HepG2 (cell line): ENCODE results near the gene IQCK. TPM values are rescaled to one million over a fixed set of nuclear protein-coding genes. Genes with fewer than 3 reads are reported as not detected.
A peak's percentile ranks its signal among the peaks of the same experiment; 100 is the strongest.

Source experiments
- FOSL2 ChIP-seq: sonication (generic); formaldehyde crosslinking; IDR thresholded peaks from 2 replicates; pipeline ENCODE4 v1.4.0; 2020; ENCODE audit warnings: missing genetic modification reagents
- ISL2 ChIP-seq: sonication (generic); formaldehyde crosslinking; IDR thresholded peaks from 2 replicates; pipeline ENCODE4 v1.5.0; 2020; ENCODE audit warnings: missing genetic modification reagents
- KMT2B ChIP-seq: IDR thresholded peaks from 2 replicates; pipeline ENCODE4 v1.6.1; 2016; ENCODE audit warnings: missing genetic modification reagents, missing compliant biosample characterization
- MATR3 ChIP-seq: sonication (generic); formaldehyde crosslinking; IDR thresholded peaks from 2 replicates; pipeline ENCODE4 v1.4.0; 2020; ENCODE audit warnings: missing genetic modification reagents
- NFE2 ChIP-seq: sonication (generic); formaldehyde crosslinking; IDR thresholded peaks from 2 replicates; pipeline ENCODE4 v1.4.0; 2020; ENCODE audit warnings: missing genetic modification reagents
- SRSF9 ChIP-seq: fragments of 200-400 bp; formaldehyde crosslinking; IDR thresholded peaks from 2 replicates; pipeline ENCODE4 v1.6.1; 2018; ENCODE audit warnings: borderline replicate concordance, mild to moderate bottlenecking, low read depth, low read length; ENCODE audit not compliant: insufficient read depth, poor library complexity, severe bottlenecking
- THYN1 ChIP-seq: sonication (generic); formaldehyde crosslinking; IDR thresholded peaks from 2 replicates; pipeline ENCODE4 v1.8.1; 2023; ENCODE audit warnings: low read depth, mild to moderate bottlenecking, moderate library complexity, missing genetic modification reagents, borderline replicate concordance
- ZFP36 ChIP-seq: fragments of 150-350 bp; IDR thresholded peaks from 2 replicates; pipeline ENCODE4 v1.6.1; 2018; ENCODE audit warnings: borderline replicate concordance, low read length, low read depth; ENCODE audit not compliant: partially characterized antibody
- polyA plus RNA-seq, 8 experiments: library from polyadenylated mRNA; depleted of rRNA in 3 of 8; stranded (reverse) in 7 of 8; unstranded in 1 of 8; fragments of >200 nt; fragmentation: Illumina TruSeq in 4 of 8; extraction: Trizol in 4 of 8; gene quantifications; 2 replicates each; pipeline versions ENCODE4 v1.2.1 to v1.2.3, GENCODE V29; 2011 to 2016; ENCODE audit warnings: low read depth in 4 of 8, missing spikeins in 1 of 8, mixed read lengths in 1 of 8; ENCODE audit not compliant: insufficient read depth in 1 of 8
- total RNA-seq, 5 experiments: library from RNA; depleted of rRNA; stranded (reverse); fragments of >200 nt; fragmentation: Illumina TruSeq; extraction: Trizol; gene quantifications; 2 replicates each; pipeline ENCODE4 v1.2.3, GENCODE V29; 2016; ENCODE audit warnings: low read depth in 1 of 5
- TF ChIP-seq, protein P1 (sequence below): IDR thresholded peaks from 2 replicates; pipeline ENCODE4 v1.6.1; 2016; ENCODE audit warnings: mild to moderate bottlenecking
- TF ChIP-seq, protein P2 (sequence below): sonication (generic); formaldehyde crosslinking; IDR thresholded peaks from 2 replicates; pipeline ENCODE4 v1.4.0; 2020; ENCODE audit warnings: missing genetic modification reagents
- TF ChIP-seq, protein P3 (sequence below): sonication (generic); formaldehyde crosslinking; IDR thresholded peaks from 2 replicates; pipeline ENCODE4 v1.5.0; 2020; ENCODE audit warnings: missing genetic modification reagents, mild to moderate bottlenecking, borderline replicate concordance
- TF ChIP-seq, protein P4 (sequence below): sonication (generic); formaldehyde crosslinking; IDR thresholded peaks from one replicate; pipeline ENCODE4 v1.5.1; 2020; ENCODE audit warnings: mild to moderate bottlenecking, missing genetic modification reagents; ENCODE audit errors: not compliant biosample characterization

IQCK gene
- total and polyA plus RNA-seq, 2 of the 13 experiments (the other 11 are each of a cell fraction or from before 2014, with no cell fraction given): 5.1 to 7.3 TPM

DNA sequence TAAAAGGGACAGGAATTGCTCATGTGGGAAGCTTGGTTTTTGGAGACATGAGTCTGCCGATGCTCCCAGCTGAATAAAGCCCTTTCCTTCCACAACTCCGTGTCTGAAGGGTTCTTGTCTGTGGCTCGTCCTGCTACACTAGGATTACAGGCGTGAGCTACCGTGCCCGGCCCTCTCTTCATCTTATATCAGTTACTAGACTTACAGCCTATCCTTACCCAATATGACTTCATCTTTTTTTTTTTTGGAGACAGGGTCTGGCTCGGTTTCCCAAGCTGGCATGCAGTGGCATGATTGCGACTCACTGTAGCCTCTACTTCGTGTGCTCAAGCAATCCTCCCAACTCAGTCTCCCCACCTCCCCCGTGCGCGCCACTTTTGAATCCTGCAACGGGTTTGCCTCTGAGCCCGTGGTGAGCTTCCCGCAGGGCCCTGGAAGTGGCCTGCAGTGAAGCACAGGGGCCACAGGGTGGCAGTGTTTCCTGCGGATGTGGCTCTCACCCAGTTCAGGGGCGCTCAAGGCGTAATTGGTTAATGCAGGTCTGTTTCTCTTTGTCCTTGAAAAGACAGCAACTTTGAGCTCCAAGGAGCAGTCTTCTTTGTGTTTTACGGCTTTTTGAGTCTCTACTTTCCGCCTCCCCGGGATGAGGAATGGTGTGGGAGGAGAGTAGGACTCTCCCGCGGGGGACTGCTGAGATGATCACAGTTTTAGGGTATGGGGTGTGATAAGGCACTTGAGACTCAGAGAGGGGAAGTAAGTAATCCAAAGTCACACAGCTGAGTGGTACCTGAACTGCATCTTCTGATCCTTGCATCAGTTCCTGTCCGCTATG is 189.3 kb downstream of the IQCK start (continued):
- TF ChIP-seq, protein P1, sequence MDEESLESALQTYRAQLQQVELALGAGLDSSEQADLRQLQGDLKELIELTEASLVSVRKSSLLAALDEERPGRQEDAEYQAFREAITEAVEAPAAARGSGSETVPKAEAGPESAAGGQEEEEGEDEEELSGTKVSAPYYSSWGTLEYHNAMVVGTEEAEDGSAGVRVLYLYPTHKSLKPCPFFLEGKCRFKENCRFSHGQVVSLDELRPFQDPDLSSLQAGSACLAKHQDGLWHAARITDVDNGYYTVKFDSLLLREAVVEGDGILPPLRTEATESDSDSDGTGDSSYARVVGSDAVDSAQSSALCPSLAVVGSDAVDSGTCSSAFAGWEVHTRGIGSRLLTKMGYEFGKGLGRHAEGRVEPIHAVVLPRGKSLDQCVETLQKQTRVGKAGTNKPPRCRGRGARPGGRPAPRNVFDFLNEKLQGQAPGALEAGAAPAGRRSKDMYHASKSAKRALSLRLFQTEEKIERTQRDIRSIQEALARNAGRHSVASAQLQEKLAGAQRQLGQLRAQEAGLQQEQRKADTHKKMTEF (CRISPR knock-in tag): peak; percentile 27; the same call in 1 of the 2 replicates
- no peak for TF ChIP-seq MATR3 (CRISPR knock-in tag)
- TF ChIP-seq THYN1 (CRISPR knock-in tag): no peak
- TF ChIP-seq NFE2 (CRISPR knock-in tag): 0 out of 2 replicates have a peak, but pooled peaks have one; percentile 8
- TF ChIP-seq, protein P2, sequence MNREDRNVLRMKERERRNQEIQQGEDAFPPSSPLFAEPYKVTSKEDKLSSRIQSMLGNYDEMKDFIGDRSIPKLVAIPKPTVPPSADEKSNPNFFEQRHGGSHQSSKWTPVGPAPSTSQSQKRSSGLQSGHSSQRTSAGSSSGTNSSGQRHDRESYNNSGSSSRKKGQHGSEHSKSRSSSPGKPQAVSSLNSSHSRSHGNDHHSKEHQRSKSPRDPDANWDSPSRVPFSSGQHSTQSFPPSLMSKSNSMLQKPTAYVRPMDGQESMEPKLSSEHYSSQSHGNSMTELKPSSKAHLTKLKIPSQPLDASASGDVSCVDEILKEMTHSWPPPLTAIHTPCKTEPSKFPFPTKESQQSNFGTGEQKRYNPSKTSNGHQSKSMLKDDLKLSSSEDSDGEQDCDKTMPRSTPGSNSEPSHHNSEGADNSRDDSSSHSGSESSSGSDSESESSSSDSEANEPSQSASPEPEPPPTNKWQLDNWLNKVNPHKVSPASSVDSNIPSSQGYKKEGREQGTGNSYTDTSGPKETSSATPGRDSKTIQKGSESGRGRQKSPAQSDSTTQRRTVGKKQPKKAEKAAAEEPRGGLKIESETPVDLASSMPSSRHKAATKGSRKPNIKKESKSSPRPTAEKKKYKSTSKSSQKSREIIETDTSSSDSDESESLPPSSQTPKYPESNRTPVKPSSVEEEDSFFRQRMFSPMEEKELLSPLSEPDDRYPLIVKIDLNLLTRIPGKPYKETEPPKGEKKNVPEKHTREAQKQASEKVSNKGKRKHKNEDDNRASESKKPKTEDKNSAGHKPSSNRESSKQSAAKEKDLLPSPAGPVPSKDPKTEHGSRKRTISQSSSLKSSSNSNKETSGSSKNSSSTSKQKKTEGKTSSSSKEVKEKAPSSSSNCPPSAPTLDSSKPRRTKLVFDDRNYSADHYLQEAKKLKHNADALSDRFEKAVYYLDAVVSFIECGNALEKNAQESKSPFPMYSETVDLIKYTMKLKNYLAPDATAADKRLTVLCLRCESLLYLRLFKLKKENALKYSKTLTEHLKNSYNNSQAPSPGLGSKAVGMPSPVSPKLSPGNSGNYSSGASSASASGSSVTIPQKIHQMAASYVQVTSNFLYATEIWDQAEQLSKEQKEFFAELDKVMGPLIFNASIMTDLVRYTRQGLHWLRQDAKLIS (CRISPR knock-in tag): no peak
- TF ChIP-seq ISL2 (CRISPR knock-in tag): no peak
- peak; percentile 50 for TF ChIP-seq ZFP36
- no peak for TF ChIP-seq KMT2B (CRISPR knock-in tag)
- TF ChIP-seq, protein P3, sequence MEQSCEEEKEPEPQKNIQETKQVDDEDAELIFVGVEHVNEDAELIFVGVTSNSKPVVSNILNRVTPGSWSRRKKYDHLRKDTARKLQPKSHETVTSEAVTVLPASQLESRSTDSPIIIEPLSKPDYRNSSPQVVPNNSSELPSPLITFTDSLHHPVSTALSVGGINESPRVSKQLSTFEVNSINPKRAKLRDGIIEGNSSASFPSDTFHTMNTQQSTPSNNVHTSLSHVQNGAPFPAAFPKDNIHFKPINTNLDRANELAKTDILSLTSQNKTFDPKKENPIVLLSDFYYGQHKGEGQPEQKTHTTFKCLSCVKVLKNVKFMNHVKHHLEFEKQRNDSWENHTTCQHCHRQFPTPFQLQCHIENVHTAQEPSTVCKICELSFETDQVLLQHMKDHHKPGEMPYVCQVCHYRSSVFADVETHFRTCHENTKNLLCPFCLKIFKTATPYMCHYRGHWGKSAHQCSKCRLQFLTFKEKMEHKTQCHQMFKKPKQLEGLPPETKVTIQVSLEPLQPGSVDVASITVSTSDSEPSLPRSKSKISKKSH: peak; percentile 74; the same call in 1 of the 2 replicates
- TF ChIP-seq, protein P4, sequence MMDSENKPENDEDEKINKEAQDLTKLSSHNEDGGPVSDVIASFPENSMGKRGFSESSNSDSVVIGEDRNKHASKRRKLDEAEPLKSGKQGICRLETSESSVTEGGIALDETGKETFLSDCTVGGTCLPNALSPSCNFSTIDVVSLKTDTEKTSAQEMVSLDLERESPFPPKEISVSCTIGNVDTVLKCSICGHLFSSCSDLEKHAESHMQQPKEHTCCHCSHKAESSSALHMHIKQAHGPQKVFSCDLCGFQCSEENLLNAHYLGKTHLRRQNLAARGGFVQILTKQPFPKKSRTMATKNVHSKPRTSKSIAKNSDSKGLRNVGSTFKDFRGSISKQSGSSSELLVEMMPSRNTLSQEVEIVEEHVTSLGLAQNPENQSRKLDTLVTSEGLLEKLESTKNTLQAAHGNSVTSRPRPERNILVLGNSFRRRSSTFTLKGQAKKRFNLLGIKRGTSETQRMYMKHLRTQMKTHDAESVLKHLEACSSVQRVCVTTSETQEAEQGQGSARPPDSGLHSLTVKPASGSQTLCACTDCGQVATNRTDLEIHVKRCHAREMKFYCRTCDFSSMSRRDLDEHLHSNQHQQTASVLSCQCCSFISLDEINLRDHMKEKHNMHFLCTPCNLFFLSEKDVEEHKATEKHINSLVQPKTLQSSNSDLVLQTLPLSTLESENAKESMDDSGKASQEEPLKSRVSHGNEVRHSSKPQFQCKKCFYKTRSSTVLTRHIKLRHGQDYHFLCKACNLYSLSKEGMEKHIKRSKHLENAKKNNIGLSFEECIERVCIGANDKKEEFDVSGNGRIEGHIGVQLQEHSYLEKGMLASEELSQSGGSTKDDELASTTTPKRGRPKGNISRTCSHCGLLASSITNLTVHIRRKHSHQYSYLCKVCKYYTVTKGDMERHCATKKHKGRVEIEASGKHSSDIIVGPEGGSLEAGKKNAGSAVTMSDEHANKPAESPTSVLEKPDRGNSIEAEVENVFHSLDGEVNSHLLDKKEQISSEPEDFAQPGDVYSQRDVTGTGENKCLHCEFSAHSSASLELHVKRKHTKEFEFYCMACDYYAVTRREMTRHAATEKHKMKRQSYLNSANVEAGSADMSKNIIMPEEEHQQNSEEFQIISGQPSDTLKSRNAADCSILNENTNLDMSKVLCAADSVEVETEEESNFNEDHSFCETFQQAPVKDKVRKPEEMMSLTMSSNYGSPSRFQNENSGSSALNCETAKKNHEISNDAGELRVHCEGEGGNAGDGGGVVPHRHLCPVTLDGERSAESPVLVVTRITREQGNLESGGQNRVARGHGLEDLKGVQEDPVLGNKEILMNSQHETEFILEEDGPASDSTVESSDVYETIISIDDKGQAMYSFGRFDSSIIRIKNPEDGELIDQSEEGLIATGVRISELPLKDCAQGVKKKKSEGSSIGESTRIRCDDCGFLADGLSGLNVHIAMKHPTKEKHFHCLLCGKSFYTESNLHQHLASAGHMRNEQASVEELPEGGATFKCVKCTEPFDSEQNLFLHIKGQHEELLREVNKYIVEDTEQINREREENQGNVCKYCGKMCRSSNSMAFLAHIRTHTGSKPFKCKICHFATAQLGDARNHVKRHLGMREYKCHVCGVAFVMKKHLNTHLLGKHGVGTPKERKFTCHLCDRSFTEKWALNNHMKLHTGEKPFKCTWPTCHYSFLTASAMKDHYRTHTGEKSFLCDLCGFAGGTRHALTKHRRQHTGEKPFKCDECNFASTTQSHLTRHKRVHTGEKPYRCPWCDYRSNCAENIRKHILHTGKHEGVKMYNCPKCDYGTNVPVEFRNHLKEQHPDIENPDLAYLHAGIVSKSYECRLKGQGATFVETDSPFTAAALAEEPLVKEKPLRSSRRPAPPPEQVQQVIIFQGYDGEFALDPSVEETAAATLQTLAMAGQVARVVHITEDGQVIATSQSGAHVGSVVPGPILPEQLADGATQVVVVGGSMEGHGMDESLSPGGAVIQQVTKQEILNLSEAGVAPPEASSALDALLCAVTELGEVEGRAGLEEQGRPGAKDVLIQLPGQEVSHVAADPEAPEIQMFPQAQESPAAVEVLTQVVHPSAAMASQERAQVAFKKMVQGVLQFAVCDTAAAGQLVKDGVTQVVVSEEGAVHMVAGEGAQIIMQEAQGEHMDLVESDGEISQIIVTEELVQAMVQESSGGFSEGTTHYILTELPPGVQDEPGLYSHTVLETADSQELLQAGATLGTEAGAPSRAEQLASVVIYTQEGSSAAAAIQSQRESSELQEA (CRISPR knock-in tag): peak; percentile 73
- TF ChIP-seq FOSL2 (CRISPR knock-in tag): peak; percentile 63
- TF ChIP-seq SRSF9: no peak
